Rectal smooth muscle tissue (tissue), 1 donor: ENCODE measurements around the gene RAB43.
"Not testable (repeated sequence)": the region's sequence is repeated elsewhere in the genome, so short reads cannot be mapped to it uniquely, and the experiment has no call there.

Source experiments
- H3K27ac ChIP-seq: one replicate; pipeline ENCODE4 v1.7.0; 2013; ENCODE audit warnings: low read depth, low read length, inconsistent platforms
- H3K27me3 ChIP-seq: one replicate; pipeline ENCODE4 v1.7.0; 2013; ENCODE audit warnings: low read length; ENCODE audit not compliant: control insufficient read depth, insufficient read depth
- H3K36me3 ChIP-seq: one replicate; pipeline ENCODE4 v1.7.0; 2013; ENCODE audit warnings: low read length; ENCODE audit not compliant: control insufficient read depth, insufficient read depth
- H3K4me1 ChIP-seq: one replicate; pipeline ENCODE4 v1.7.0; 2013; ENCODE audit warnings: low read length; ENCODE audit not compliant: control insufficient read depth, insufficient read depth
- H3K4me3 ChIP-seq: one replicate; pipeline ENCODE4 v1.7.0; 2013; ENCODE audit warnings: low read length
- H3K9ac ChIP-seq: one replicate; pipeline ENCODE4 v1.7.0; 2013; ENCODE audit warnings: low read length

The RAB43 gene

GRCh38 chr3:129077222-129077621 is 44.4 kb downstream of the RAB43 start:
- H3K27me3 ChIP-seq: no peaks in the 10 kb centered on the region
- no peak overlapping the region for H3K4me3 ChIP-seq
- no peak overlapping the region for H3K9ac ChIP-seq
- no peak overlapping the region for H3K27ac ChIP-seq
- no peaks in the 10 kb centered on the region for H3K36me3 ChIP-seq
- no peaks in the 10 kb centered on the region for H3K4me1 ChIP-seq

- no peak overlapping the region for H3K9ac ChIP-seq
- no peaks in the 10 kb centered on the region for H3K27me3 ChIP-seq
- no peak overlapping the region for H3K4me3 ChIP-seq
- H3K27ac ChIP-seq: no peak overlapping the region
- H3K36me3 ChIP-seq: no peaks in the 10 kb centered on the region
- no peaks in the 10 kb centered on the region for H3K4me1 ChIP-seq
Measured at GRCh38 chr3:129070086-129070885, 51.3 kb downstream of the RAB43 start.

GRCh38 chr3:129069313-129070085 is 52.1 kb downstream of the RAB43 start:
- H3K4me1 ChIP-seq, H3K36me3 ChIP-seq, H3K4me3 ChIP-seq, H3K9ac ChIP-seq, H3K27me3 ChIP-seq, H3K27ac ChIP-seq: not testable (repeated sequence)

- Histone ChIP-seq H3K9ac (no peak overlapping the region), H3K27me3 (no peaks in the 10 kb centered on the region), H3K27ac (no peak overlapping the region), H3K4me1 (no peaks in the 10 kb centered on the region), H3K4me3 (peak overlapping the region; percentile 21), H3K36me3 (no peaks in the 10 kb centered on the region)
Measured at GRCh38 chr3:129068291-129068886, 53.2 kb downstream of the RAB43 start.

- H3K4me1 ChIP-seq, H3K4me3 ChIP-seq, H3K36me3 ChIP-seq, H3K9ac ChIP-seq, H3K27ac ChIP-seq, H3K27me3 ChIP-seq: not testable (repeated sequence)
Measured at GRCh38 chr3:129067719-129068118, 53.9 kb downstream of the RAB43 start.

- Histone ChIP-seq H3K4me1 (no peaks in the 10 kb centered on the region), H3K9ac (no peak overlapping the region), H3K36me3 (no peaks in the 10 kb centered on the region), H3K4me3 (no peak overlapping the region), H3K27ac (no peak overlapping the region), H3K27me3 (no peaks in the 10 kb centered on the region)
Measured at GRCh38 chr3:129065720-129066073, 55.9 kb downstream of the RAB43 start.

GRCh38 chr3:129065016-129065719 is 56.4 kb downstream of the RAB43 start:
- H3K27ac ChIP-seq: no peak overlapping the region
- no peaks in the 10 kb centered on the region for H3K36me3 ChIP-seq
- H3K9ac ChIP-seq: no peak overlapping the region
- H3K27me3 ChIP-seq: no peaks in the 10 kb centered on the region
- H3K4me3 ChIP-seq: peak overlapping the region; percentile 19
- H3K4me1 ChIP-seq: no peaks in the 10 kb centered on the region

- H3K4me3 ChIP-seq: no peak overlapping the region
- no peak overlapping the region for H3K9ac ChIP-seq
- no peak overlapping the region for H3K27ac ChIP-seq
- no peaks in the 10 kb centered on the region for H3K27me3 ChIP-seq
- no peaks in the 10 kb centered on the region for H3K4me1 ChIP-seq
- H3K36me3 ChIP-seq: no peaks in the 10 kb centered on the region
Measured at GRCh38 chr3:129063841-129064482, 57.6 kb downstream of the RAB43 start.

GRCh38 chr3:129063091-129063640 is 58.4 kb downstream of the RAB43 start:
- no peak overlapping the region for H3K27ac ChIP-seq

GRCh38 chr3:129061888-129062834 is 59.4 kb downstream of the RAB43 start:
- Histone ChIP-seq H3K9ac (no peak overlapping the region), H3K36me3 (no peaks in the 10 kb centered on the region), H3K4me1 (no peaks in the 10 kb centered on the region), H3K4me3 (no peak overlapping the region), H3K27ac (no peak overlapping the region), H3K27me3 (no peaks in the 10 kb centered on the region)

More at GRCh38 chr3:129063091-129063640, 58.4 kb downstream of the RAB43 start:
- no peak overlapping the region for H3K4me3 ChIP-seq
- H3K36me3 ChIP-seq: no peaks in the 10 kb centered on the region
- no peaks in the 10 kb centered on the region for H3K4me1 ChIP-seq
- no peaks in the 10 kb centered on the region for H3K27me3 ChIP-seq
- no peak overlapping the region for H3K9ac ChIP-seq
